T-helper 17 cell (primary cell): ENCODE measurements around the gene KCND1. TPM values are rescaled to one million over a fixed set of nuclear protein-coding genes. Genes with fewer than 3 reads are reported as not detected.

Experiments
- total RNA-seq, 4 donors: library from RNA in 2 of 4; stranded (reverse) in 2 of 4; gene quantifications; one replicate each; pipeline ENCODE4 v1.2.3 and lab custom pipeline; 2022 to 2026

KCND1 gene
- total RNA-seq, 2 donors from 2014 or later = 2.2 to 3.2 TPM

Other genes with a start within 250 kb of the KCND1 start
- gene GLOD5, start 210.1 kb downstream of the KCND1 start, total RNA-seq = not detected
- gene GATA1, start 185.3 kb downstream of the KCND1 start, total RNA-seq = 1 to 10 TPM in 1 of 2 donors, under 1 TPM in 1; 0.32 to 7.6 TPM
- 10 to 100 TPM; 83.4 to 84.4 TPM for gene HDAC6, start 169.8 kb downstream of the KCND1 start, total RNA-seq
- gene ERAS, start 145.3 kb downstream of the KCND1 start, total RNA-seq = not detected
- 10 to 100 TPM in 1 of 2 donors, 1 to 10 TPM in 1; 9.6 to 14.2 TPM for gene PCSK1N, start 136.2 kb downstream of the KCND1 start, total RNA-seq
- 10 to 100 TPM; 33.6 to 41.9 TPM for gene TIMM17B, start 74.1 kb downstream of the KCND1 start, total RNA-seq
- 10 to 100 TPM; 66.7 to 68.8 TPM for gene PQBP1, start 73.9 kb downstream of the KCND1 start, total RNA-seq
- gene SLC35A2, start 60.2 kb downstream of the KCND1 start, total RNA-seq = 10 to 100 TPM; 34.8 to 50.7 TPM
- gene PIM2, start 52.8 kb downstream of the KCND1 start, total RNA-seq = 100 to 1,000 TPM; 301 to 481 TPM
- 10 to 100 TPM; 91.0 to 91.6 TPM for gene OTUD5, start 14.2 kb downstream of the KCND1 start, total RNA-seq
- gene GRIPAP1, start 30.4 kb upstream of the KCND1 start, total RNA-seq = 100 to 1,000 TPM; 107 to 123 TPM
- 10 to 100 TPM; 38.9 to 46.4 TPM for gene TFE3, start 71.5 kb upstream of the KCND1 start, total RNA-seq
- 10 to 100 TPM; 10.8 to 11.8 TPM for gene CCDC120, start 87.2 kb upstream of the KCND1 start, total RNA-seq
- gene PRAF2, start 102.2 kb upstream of the KCND1 start, total RNA-seq = 10 to 100 TPM; 18.8 to 20.6 TPM
- 10 to 100 TPM; 69.9 to 73.5 TPM for gene WDR45, start 108.0 kb upstream of the KCND1 start, total RNA-seq
- gene GPKOW, start 151.9 kb upstream of the KCND1 start, total RNA-seq = 10 to 100 TPM; 13.5 to 14.4 TPM
- 1 to 10 TPM; 1.0 to 1.1 TPM for gene MAGIX, start 190.9 kb upstream of the KCND1 start, total RNA-seq
- 100 to 1,000 TPM; 180 to 203 TPM for gene PLP2, start 200.1 kb upstream of the KCND1 start, total RNA-seq
- gene PRICKLE3, start 214.5 kb upstream of the KCND1 start, total RNA-seq = 1 to 10 TPM; 4.8 to 7.5 TPM
- under 1 TPM; 0.30 to 0.60 TPM for gene SYP, start 228.3 kb upstream of the KCND1 start, total RNA-seq